HEK293 (cell line): ENCODE data around the gene UCK2.

Source experiments
- CTCF ChIA-PET: fragments of 350-600 bp; formaldehyde crosslinking; extraction: SDS; loops from one replicate; lab custom pipeline; 2021; ENCODE audit warnings: antibody characterized with exemption; lab: Yijun Ruan, JAX
- POLR2A ChIA-PET: fragments of 300-600 bp; formaldehyde crosslinking; extraction: SDS; loops from one replicate; lab custom pipeline; 2020; ENCODE audit warnings: antibody characterized with exemption, inconsistent platforms; lab: Yijun Ruan, JAX
- H3K27ac ChIP-seq: fragments of 200-500 bp; sonication (Bioruptor generic); 2 replicates; pipeline ENCODE4 v1.5.1; 2014; ENCODE audit warnings: low read depth, low read length, control low read depth, inconsistent platforms; ENCODE audit errors: extremely low read depth
- H3K36me3 ChIP-seq, 2 experiments: fragments of 200-500 bp in 1 of 2; sonication (Bioruptor generic) in 1 of 2; 1 replicate in 1 of 2; 2 replicates in 1 of 2; pipeline ENCODE4 v1.5.1; 2014 to 2017; ENCODE audit warnings: inconsistent platforms in 2 of 2, low read length in 2 of 2; ENCODE audit not compliant: control insufficient read depth in 2 of 2, insufficient read depth in 1 of 2
- H3K4me1 ChIP-seq: fragments of 200-500 bp; sonication (Bioruptor generic); 2 replicates; pipeline ENCODE4 v1.5.1; 2014; ENCODE audit warnings: mild to moderate bottlenecking, low read length, inconsistent platforms; ENCODE audit not compliant: control insufficient read depth, insufficient read depth
- H3K4me3 ChIP-seq: 2 replicates; pipeline ENCODE4 v1.5.1; 2011; ENCODE audit warnings: low read depth, mild to moderate bottlenecking, control low read depth, low read length, moderate library complexity
- H3K9me3 ChIP-seq: fragments of 200-500 bp; sonication (Bioruptor generic); 2 replicates; pipeline ENCODE4 v1.5.1; 2014; ENCODE audit warnings: low read depth, low read length, inconsistent platforms; ENCODE audit not compliant: control insufficient read depth, insufficient read depth
- GLIS1 ChIP-seq: fragments of 450-650 bp; formaldehyde crosslinking; IDR thresholded peaks from 2 replicates; pipeline ENCODE4 v1.5.1; 2016; ENCODE audit warnings: missing biosample characterization, missing genetic modification characterization
- HOXA7 ChIP-seq: sonication (generic); formaldehyde crosslinking; IDR thresholded peaks from 2 replicates; pipeline ENCODE4 v1.8.1; 2022; ENCODE audit warnings: missing genetic modification reagents, borderline replicate concordance
- ZFP37 ChIP-seq: fragments of 450-650 bp; formaldehyde crosslinking; IDR thresholded peaks from 2 replicates; pipeline ENCODE4 v1.5.1; 2016; ENCODE audit warnings: missing biosample characterization, missing genetic modification characterization
- ZIC2 ChIP-seq: fragments of 450-650 bp; formaldehyde crosslinking; IDR thresholded peaks from 2 replicates; pipeline ENCODE4 v1.5.1; 2016; ENCODE audit warnings: missing biosample characterization, missing genetic modification characterization
- ZNF169 ChIP-seq: fragments of 450-650 bp; formaldehyde crosslinking; IDR thresholded peaks from 2 replicates; pipeline ENCODE4 v1.5.1; 2016; ENCODE audit warnings: missing biosample characterization, missing genetic modification characterization
- ZNF529 ChIP-seq: fragments of 450-650 bp; formaldehyde crosslinking; IDR thresholded peaks from 2 replicates; pipeline ENCODE4 v1.5.1; 2017; ENCODE audit warnings: missing genetic modification characterization, missing biosample characterization; ENCODE audit not compliant: insufficient replicate concordance
- ZNF544 ChIP-seq: fragments of 450-650 bp; formaldehyde crosslinking; IDR thresholded peaks from 2 replicates; pipeline ENCODE4 v1.5.0; 2017; ENCODE audit warnings: missing biosample characterization, missing genetic modification characterization
- ZNF610 ChIP-seq: fragments of 450-650 bp; formaldehyde crosslinking; IDR thresholded peaks from 2 replicates; pipeline ENCODE4 v1.5.1; 2016; ENCODE audit warnings: missing biosample characterization, missing genetic modification characterization, borderline replicate concordance
- ZNF843 ChIP-seq: fragments of 450-650 bp; formaldehyde crosslinking; IDR thresholded peaks from 2 replicates; pipeline ENCODE4 v1.5.1; 2016; ENCODE audit warnings: missing biosample characterization, missing genetic modification characterization
- TF ChIP-seq, protein P1 (sequence below): fragments of 450-650 bp; formaldehyde crosslinking; IDR thresholded peaks from 2 replicates; pipeline ENCODE4 v1.5.1; 2016; ENCODE audit warnings: missing biosample characterization, missing genetic modification characterization
- TF ChIP-seq, protein P2 (sequence below): fragments of 450-650 bp; formaldehyde crosslinking; IDR thresholded peaks from 2 replicates; pipeline ENCODE4 v1.5.1; 2016; ENCODE audit warnings: missing biosample characterization, missing genetic modification characterization
- TF ChIP-seq, protein P3 (sequence below): fragments of 450-650 bp; formaldehyde crosslinking; IDR thresholded peaks from 2 replicates; pipeline ENCODE4 v1.5.1; 2016; ENCODE audit warnings: missing biosample characterization, missing genetic modification characterization
- TF ChIP-seq, protein P4 (sequence below): IDR thresholded peaks from 2 replicates; pipeline ENCODE4 v1.6.1; 2011; ENCODE audit warnings: mild to moderate bottlenecking, low read depth, low read length, borderline replicate concordance
- TF ChIP-seq, protein P5 (sequence below): fragments of 450-650 bp; formaldehyde crosslinking; IDR thresholded peaks from 2 replicates; pipeline ENCODE4 v1.5.1; 2016; ENCODE audit warnings: missing biosample characterization, missing genetic modification characterization, borderline replicate concordance

Gene UCK2

DNA sequence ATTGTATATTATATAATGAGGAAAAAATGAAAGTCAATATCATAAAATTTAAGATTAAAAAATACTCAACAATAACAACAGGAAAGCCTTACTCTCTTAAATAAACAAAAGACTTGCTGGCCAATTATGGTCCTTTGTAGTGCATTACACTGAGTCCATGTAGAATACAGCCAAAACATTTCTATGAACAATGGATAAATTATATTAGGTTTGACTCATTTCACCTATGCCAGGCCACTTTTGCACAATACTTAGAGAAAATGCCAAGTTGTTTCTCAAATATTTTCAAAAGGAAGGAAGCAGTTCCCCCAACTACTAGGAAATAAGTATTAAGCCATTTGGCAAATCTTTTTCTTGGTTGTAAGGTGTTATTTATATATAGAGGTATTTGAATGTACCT, 19.8 kb upstream of the UCK2 start:
- ChIA-PET POLR2A (no interaction called here), CTCF (no interaction called here)
- Histone ChIP-seq H3K27ac (no peak overlapping the region), H3K4me3 (no peak overlapping the region), H3K36me3 (no peaks in the 10 kb centered on the region), H3K4me1 (no peaks in the 10 kb centered on the region), H3K9me3 (no peaks in the 10 kb centered on the region)
- TF ChIP-seq ZNF169 = no peak
- TF ChIP-seq, protein P1, sequence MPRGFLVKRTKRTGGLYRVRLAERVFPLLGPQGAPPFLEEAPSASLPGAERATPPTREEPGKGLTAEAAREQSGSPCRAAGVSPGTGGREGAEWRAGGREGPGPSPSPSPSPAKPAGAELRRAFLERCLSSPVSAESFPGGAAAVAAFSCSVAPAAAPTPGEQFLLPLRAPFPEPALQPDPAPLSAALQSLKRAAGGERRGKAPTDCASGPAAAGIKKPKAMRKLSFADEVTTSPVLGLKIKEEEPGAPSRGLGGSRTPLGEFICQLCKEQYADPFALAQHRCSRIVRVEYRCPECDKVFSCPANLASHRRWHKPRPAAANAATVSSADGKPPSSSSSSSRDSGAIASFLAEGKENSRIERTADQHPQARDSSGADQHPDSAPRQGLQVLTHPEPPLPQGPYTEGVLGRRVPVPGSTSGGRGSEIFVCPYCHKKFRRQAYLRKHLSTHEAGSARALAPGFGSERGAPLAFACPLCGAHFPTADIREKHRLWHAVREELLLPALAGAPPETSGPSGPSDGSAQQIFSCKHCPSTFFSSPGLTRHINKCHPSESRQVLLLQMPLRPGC (tag by site-specific recombination) = no peak

DNA sequence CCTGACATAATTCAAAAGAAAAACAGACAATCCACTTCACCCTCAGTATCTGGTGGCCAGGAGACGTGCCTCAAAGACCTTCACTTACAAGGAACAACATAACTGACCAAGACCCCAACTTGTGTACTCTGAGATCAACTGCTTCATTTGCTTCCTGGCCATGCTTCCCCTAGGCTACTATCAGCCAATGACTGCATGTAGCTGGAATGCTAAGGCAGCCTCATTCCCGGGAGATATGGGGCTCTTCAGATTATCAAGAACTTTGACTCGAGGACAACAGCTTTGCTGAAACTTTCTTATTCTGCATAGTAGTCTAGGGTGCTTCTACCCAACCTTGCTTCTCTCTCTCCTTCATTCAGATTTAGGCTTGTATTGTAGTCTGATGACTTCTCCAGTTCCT, 11.7 kb upstream of the UCK2 start:
- Histone ChIP-seq H3K4me3 (no peak overlapping the region), H3K36me3 (no peaks in the 10 kb centered on the region), H3K4me1 (no peaks in the 10 kb centered on the region), H3K9me3 (no peaks in the 10 kb centered on the region), H3K27ac (no peak overlapping the region)
- TF ChIP-seq ZFP37 (tag by site-specific recombination) = 0 out of 2 replicates have a peak, but pooled peaks have one; percentile 25
- TF ChIP-seq ZNF843 (tag by site-specific recombination) = no peak
- ChIA-PET POLR2A (interaction anchor here (2.2 kb wide), 1 partner anchor 12 kb away, joined by 7 read pairs; the partner anchor contains the start of gene UCK2), CTCF (no interaction called here)

DNA sequence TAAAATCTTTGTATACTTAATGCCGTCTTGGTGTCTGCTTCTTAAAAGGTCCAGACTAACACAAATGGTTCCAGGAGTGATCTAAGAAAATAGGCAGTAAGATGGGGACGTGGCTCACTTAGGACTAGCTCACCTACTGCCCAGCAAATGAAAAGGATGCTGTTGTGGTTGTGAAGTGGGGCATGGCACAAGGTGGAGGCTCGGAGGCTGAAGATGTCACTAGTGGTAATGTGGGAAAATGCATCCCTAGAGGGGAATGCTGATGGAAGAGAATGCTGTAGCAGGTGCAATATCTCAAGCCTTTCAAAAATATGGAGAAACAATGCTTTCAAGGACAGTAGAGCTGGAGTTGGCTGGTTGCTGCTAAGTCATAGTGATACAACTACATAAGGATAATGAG, 11.3 kb upstream of the UCK2 start:
- POLR2A ChIA-PET = interaction anchor here (2.2 kb wide), 1 partner anchor 12 kb away, joined by 7 read pairs; the partner anchor contains the start of gene UCK2
- TF ChIP-seq, protein P2, sequence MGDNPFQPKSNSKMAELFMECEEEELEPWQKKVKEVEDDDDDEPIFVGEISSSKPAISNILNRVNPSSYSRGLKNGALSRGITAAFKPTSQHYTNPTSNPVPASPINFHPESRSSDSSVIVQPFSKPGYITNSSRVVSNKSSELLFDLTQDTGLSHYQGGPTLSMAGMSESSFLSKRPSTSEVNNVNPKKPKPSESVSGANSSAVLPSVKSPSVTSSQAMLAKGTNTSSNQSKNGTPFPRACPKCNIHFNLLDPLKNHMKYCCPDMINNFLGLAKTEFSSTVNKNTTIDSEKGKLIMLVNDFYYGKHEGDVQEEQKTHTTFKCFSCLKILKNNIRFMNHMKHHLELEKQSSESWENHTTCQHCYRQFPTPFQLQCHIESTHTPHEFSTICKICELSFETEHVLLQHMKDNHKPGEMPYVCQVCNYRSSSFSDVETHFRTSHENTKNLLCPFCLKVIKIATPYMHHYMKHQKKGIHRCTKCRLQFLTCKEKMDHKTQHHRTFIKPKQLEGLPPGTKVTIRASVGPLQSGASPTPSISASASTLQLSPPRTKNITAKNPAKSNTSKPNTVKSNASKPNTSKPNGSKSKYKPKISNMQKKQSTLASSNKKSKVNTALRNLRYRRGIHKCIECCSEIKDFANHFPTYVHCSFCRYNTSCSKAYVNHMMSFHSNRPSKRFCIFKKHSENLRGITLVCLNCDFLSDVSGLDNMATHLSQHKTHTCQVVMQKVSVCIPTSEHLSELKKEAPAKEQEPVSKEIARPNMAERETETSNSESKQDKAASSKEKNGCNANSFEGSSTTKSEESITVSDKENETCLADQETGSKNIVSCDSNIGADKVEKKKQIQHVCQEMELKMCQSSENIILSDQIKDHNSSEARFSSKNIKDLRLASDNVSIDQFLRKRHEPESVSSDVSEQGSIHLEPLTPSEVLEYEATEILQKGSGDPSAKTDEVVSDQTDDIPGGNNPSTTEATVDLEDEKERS (tag by site-specific recombination) = no peak
- no peak for TF ChIP-seq ZNF843 (tag by site-specific recombination)
- no peak for TF ChIP-seq GLIS1 (tag by site-specific recombination)
- no peak for TF ChIP-seq ZIC2 (tag by site-specific recombination)
- TF ChIP-seq, protein P3, sequence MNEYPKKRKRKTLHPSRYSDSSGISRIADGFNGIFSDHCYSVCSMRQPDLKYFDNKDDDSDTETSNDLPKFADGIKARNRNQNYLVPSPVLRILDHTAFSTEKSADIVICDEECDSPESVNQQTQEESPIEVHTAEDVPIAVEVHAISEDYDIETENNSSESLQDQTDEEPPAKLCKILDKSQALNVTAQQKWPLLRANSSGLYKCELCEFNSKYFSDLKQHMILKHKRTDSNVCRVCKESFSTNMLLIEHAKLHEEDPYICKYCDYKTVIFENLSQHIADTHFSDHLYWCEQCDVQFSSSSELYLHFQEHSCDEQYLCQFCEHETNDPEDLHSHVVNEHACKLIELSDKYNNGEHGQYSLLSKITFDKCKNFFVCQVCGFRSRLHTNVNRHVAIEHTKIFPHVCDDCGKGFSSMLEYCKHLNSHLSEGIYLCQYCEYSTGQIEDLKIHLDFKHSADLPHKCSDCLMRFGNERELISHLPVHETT = no peak
- TF ChIP-seq ZNF529 (tag by site-specific recombination) = no peak
- TF ChIP-seq ZNF610 (tag by site-specific recombination) = no peak
- TF ChIP-seq, protein P4, sequence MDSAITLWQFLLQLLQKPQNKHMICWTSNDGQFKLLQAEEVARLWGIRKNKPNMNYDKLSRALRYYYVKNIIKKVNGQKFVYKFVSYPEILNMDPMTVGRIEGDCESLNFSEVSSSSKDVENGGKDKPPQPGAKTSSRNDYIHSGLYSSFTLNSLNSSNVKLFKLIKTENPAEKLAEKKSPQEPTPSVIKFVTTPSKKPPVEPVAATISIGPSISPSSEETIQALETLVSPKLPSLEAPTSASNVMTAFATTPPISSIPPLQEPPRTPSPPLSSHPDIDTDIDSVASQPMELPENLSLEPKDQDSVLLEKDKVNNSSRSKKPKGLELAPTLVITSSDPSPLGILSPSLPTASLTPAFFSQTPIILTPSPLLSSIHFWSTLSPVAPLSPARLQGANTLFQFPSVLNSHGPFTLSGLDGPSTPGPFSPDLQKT = no peak
- TF ChIP-seq, protein P5, sequence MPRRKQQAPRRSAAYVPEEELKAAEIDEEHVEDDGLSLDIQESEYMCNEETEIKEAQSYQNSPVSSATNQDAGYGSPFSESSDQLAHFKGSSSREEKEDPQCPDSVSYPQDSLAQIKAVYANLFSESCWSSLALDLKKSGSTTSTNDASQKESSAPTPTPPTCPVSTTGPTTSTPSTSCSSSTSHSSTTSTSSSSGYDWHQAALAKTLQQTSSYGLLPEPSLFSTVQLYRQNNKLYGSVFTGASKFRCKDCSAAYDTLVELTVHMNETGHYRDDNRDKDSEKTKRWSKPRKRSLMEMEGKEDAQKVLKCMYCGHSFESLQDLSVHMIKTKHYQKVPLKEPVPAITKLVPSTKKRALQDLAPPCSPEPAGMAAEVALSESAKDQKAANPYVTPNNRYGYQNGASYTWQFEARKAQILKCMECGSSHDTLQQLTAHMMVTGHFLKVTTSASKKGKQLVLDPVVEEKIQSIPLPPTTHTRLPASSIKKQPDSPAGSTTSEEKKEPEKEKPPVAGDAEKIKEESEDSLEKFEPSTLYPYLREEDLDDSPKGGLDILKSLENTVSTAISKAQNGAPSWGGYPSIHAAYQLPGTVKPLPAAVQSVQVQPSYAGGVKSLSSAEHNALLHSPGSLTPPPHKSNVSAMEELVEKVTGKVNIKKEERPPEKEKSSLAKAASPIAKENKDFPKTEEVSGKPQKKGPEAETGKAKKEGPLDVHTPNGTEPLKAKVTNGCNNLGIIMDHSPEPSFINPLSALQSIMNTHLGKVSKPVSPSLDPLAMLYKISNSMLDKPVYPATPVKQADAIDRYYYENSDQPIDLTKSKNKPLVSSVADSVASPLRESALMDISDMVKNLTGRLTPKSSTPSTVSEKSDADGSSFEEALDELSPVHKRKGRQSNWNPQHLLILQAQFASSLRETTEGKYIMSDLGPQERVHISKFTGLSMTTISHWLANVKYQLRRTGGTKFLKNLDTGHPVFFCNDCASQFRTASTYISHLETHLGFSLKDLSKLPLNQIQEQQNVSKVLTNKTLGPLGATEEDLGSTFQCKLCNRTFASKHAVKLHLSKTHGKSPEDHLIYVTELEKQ = no peak
- TF ChIP-seq ZNF544 (tag by site-specific recombination) = no peak
- no peak for TF ChIP-seq HOXA7

More for the DNA sequence above, 11.3 kb upstream of the UCK2 start:
- no peaks in the 10 kb centered on the region for H3K4me1 ChIP-seq
- no peaks in the 10 kb centered on the region for H3K36me3 ChIP-seq
- no peak overlapping the region for H3K27ac ChIP-seq
- CTCF ChIA-PET = interaction anchor here (0.6 kb wide), 1 partner anchor 30 kb away, joined by 3 read pairs; no protein-coding TSS in a partner anchor
- no peak overlapping the region for H3K4me3 ChIP-seq
- H3K9me3 ChIP-seq = no peaks in the 10 kb centered on the region
